Endothelial cell of umbilical vein (primary cell): ENCODE results near the gene SNTA1. TPM values are rescaled to one million over a fixed set of nuclear protein-coding genes. Genes with fewer than 3 reads are reported as not detected.

Source experiments
- BruUV-seq: library from RNA; stranded (reverse); fragments of 400-500 nt; replicated peaks from 2 replicates; lab custom pipeline; 2021; lab: Mats Ljungman, UMichigan
- CTCF ChIA-PET: fragments of 300-600, 350-600 bp; sonication (Branson Sonifier 250); formaldehyde crosslinking; loops from one replicate; lab custom pipeline; 2021; ENCODE audit warnings: antibody characterized with exemption, inconsistent platforms; lab: Charles Lee
- POLR2A ChIA-PET: fragments of 300-600, 350-600 bp; sonication (Branson Sonifier 250); formaldehyde crosslinking; loops from one replicate; lab custom pipeline; 2021; ENCODE audit warnings: antibody characterized with exemption, inconsistent platforms; lab: Charles Lee
- DNase-seq: peaks from one replicate; pipeline ENCODE4 v3.0.0-alpha.2; 2011; ENCODE audit warnings: low read depth, low spot score
- FAIRE-seq: peaks from 2 replicates; lab custom pipeline; 2011; peaks lifted over from hg19 to GRCh38; lab: Jason Lieb, UNC
- H2AFZ ChIP-seq: 2 replicates; pipeline ENCODE4 v1.6.0; 2012; ENCODE audit warnings: low read depth, low read length, control low read depth, inconsistent platforms
- H3K27ac ChIP-seq: 2 replicates; pipeline ENCODE4 v1.5.1; 2011; ENCODE audit warnings: low read depth, mild to moderate bottlenecking, control low read depth, low read length, moderate library complexity; ENCODE audit not compliant: insufficient read depth
- H3K27me3 ChIP-seq, 2 experiments: 2 replicates each; pipeline versions ENCODE4 v1.6.0 to v1.6.1; 2011; ENCODE audit warnings: low read length in 2 of 2, mixed read lengths in 1 of 2; ENCODE audit not compliant: control insufficient read depth in 2 of 2, insufficient read depth in 2 of 2
- H3K36me3 ChIP-seq, 2 experiments: 2 replicates in 1 of 2; 3 replicates in 1 of 2; pipeline ENCODE4 v1.5.1; 2011; ENCODE audit warnings: low read length in 2 of 2, mild to moderate bottlenecking in 1 of 2, moderate library complexity in 1 of 2; ENCODE audit not compliant: control insufficient read depth in 2 of 2, insufficient read depth in 2 of 2; ENCODE audit errors: extremely low read depth in 1 of 2
- H3K4me1 ChIP-seq: 3 replicates; pipeline ENCODE4 v1.5.1; 2011; ENCODE audit warnings: mild to moderate bottlenecking, low read length; ENCODE audit not compliant: control insufficient read depth, insufficient read depth; ENCODE audit errors: extremely low read depth
- H3K4me2 ChIP-seq: 2 replicates; pipeline ENCODE4 v1.6.1; 2011; ENCODE audit warnings: low read length, control low read depth, mixed read lengths; ENCODE audit not compliant: insufficient read depth
- H3K4me3 ChIP-seq, 3 experiments: fragments of 200-600 bp in 1 of 3; sonication (generic), shearing (Covaris generic) in 1 of 3; replicated peaks in 1 of 3; 2 replicates each; pipeline ENCODE4 v1.5.1; 2011 to 2016; ENCODE audit warnings: control low read depth in 3 of 3, low read length in 3 of 3, mild to moderate bottlenecking in 2 of 3, inconsistent platforms in 1 of 3, low read depth in 1 of 3, moderate library complexity in 1 of 3; ENCODE audit not compliant: insufficient read depth in 1 of 3
- H3K79me2 ChIP-seq: 2 replicates; pipeline ENCODE4 v1.6.0; 2012; ENCODE audit warnings: low read length, inconsistent platforms; ENCODE audit not compliant: control insufficient read depth, insufficient read depth
- H3K9ac ChIP-seq: replicated peaks from 2 replicates; pipeline ENCODE3; 2011; ENCODE audit warnings: low read length, control low read depth; ENCODE audit not compliant: insufficient read depth; ENCODE audit errors: extremely low read depth
- H3K9me1 ChIP-seq: replicated peaks from 3 replicates; pipeline ENCODE4 v1.6.0; 2011; ENCODE audit warnings: mild to moderate bottlenecking, low read length; ENCODE audit not compliant: control insufficient read depth, insufficient read depth; ENCODE audit errors: extremely low read depth
- H3K9me3 ChIP-seq: replicated peaks from 2 replicates; pipeline ENCODE4 v1.5.1; 2012; ENCODE audit warnings: low read length, inconsistent platforms; ENCODE audit not compliant: control insufficient read depth, insufficient read depth
- H4K20me1 ChIP-seq: replicated peaks from 2 replicates; pipeline ENCODE3; 2011; ENCODE audit warnings: mild to moderate bottlenecking, low read length; ENCODE audit not compliant: control insufficient read depth, insufficient read depth; ENCODE audit errors: extremely low read depth
- EZH2 ChIP-seq: IDR thresholded peaks from 2 replicates; pipeline ENCODE4 v1.6.1; 2012; ENCODE audit warnings: borderline replicate concordance, low read depth, mild to moderate bottlenecking, moderate library complexity, low read length, inconsistent platforms; ENCODE audit not compliant: severe bottlenecking
- FOS ChIP-seq: IDR thresholded peaks from 2 replicates; pipeline ENCODE4 v1.6.1; 2011; ENCODE audit warnings: mild to moderate bottlenecking, low read length, moderate library complexity, borderline replicate concordance; ENCODE audit not compliant: insufficient read depth
- GATA2 ChIP-seq: IDR thresholded peaks from 2 replicates; pipeline ENCODE4 v1.7.0; 2011; ENCODE audit warnings: low read depth, mild to moderate bottlenecking, moderate library complexity, mixed read lengths, low read length; ENCODE audit not compliant: insufficient read length, insufficient read depth
- JUN ChIP-seq: IDR thresholded peaks from 2 replicates; pipeline ENCODE4 v1.6.1; 2011; ENCODE audit warnings: borderline replicate concordance, low read depth; ENCODE audit not compliant: insufficient read length, insufficient read depth
- MYC ChIP-seq: IDR thresholded peaks from one replicate; pipeline ENCODE4 v1.6.1; 2011; ENCODE audit warnings: mild to moderate bottlenecking, low read depth, low read length
- POLR2A ChIP-seq: IDR thresholded peaks from 2 replicates; pipeline ENCODE4 v1.6.1; 2012; ENCODE audit warnings: low read depth, mild to moderate bottlenecking, control low read depth, low read length
- POLR2AphosphoS5 ChIP-seq: IDR thresholded peaks from 2 replicates; pipeline ENCODE4 v1.6.1; 2012; ENCODE audit warnings: low read depth, mild to moderate bottlenecking, control low read depth, low read length, moderate library complexity; ENCODE audit not compliant: insufficient read depth
- dilution Hi-C: fragments of 300-500 bp; cut with MboI; formaldehyde crosslinking; loops from one replicate; pipeline ENCODE4 v1.15.0; 2019; ENCODE audit warnings: low sequenced_read_pairs; ENCODE audit not compliant: extremely low pct_ligation_motif_present
- intact Hi-C: fragments of 100-400 bp; cut with micrococcal nuclease; formaldehyde crosslinking; loops from one replicate; pipeline ENCODE4 v1.10.0; 2022
- polyA plus RNA-seq, 4 experiments: library from polyadenylated mRNA; depleted of rRNA in 3 of 4; stranded (reverse) in 3 of 4; unstranded in 1 of 4; fragments of >200 nt; gene quantifications; 2 replicates each; pipeline versions ENCODE4 v1.2.1 to v1.2.3, GENCODE V29; 2011 to 2012; ENCODE audit warnings: missing spikeins in 1 of 4
- total RNA-seq: library from RNA; stranded (reverse); gene quantifications from 2 replicates; pipeline ENCODE4 v1.2.3, GENCODE V29; 2021
- TF ChIP-seq, protein P1 (sequence below): IDR thresholded peaks from 2 replicates; pipeline ENCODE4 v1.6.1; 2011; ENCODE audit not compliant: insufficient read depth, insufficient read length
- TF ChIP-seq, protein P2 (sequence below), 2 donors: IDR thresholded peaks; 1 replicate in 1 of 2; 2 replicates in 1 of 2; pipeline ENCODE4 v1.5.1; 2011; ENCODE audit warnings: low read length in 2 of 2, mild to moderate bottlenecking in 2 of 2, moderate library complexity in 2 of 2, control low read depth in 1 of 2, inconsistent platforms in 1 of 2, low read depth in 1 of 2; ENCODE audit not compliant: insufficient read depth in 1 of 2; ENCODE audit errors: extremely low read depth in 1 of 2

SNTA1 gene
- total and polyA plus RNA-seq, 2 donors (not counting 3 experiments of a cell fraction or from before 2014, with no cell fraction given), result 5.2 to 6.0 TPM

DNA sequence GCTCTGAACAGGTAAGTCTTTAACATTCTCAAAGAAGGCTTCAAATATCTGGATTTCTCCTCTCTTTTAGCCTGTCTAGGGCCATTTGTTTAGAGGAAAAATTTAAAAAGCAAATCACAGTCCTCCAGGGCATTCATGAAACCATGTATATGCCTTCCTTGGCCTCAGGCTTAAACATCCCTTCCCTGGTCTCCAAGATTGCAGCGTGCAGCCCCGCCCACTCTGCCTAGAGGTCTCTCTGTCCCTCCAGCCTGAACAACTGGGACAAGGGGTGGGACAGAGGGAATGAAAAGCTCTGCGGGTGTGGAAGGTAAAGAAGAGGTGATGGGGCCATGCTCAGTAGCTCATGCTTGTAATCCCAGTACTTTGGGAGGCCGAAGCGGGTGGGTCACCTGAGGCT, 36.5 kb upstream of the SNTA1 start:
- no TSS peak for BruUV-seq
- H3K9me1 ChIP-seq, result no peaks in the 10 kb centered on the region
- POLR2A ChIA-PET, result no interaction called here
- no peak overlapping the region for H2AFZ ChIP-seq
- H3K9me3 ChIP-seq, result no peaks in the 10 kb centered on the region
- intact Hi-C loops, result no loop called here
- H3K27ac ChIP-seq, result no peak overlapping the region
- no peaks in the 10 kb centered on the region for H3K36me3 ChIP-seq
- TF ChIP-seq GATA2 (no peak), JUN (no peak), POLR2A (no peak)
- TF ChIP-seq, protein P1, sequence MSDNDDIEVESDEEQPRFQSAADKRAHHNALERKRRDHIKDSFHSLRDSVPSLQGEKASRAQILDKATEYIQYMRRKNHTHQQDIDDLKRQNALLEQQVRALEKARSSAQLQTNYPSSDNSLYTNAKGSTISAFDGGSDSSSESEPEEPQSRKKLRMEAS, result no peak
- H4K20me1 ChIP-seq, result no peaks in the 10 kb centered on the region
- no peak overlapping the region for H3K9ac ChIP-seq
- no peak for FAIRE-seq
- no peaks in the 10 kb centered on the region for H3K79me2 ChIP-seq
- CTCF ChIA-PET, result interaction anchor here (0.6 kb wide), 1 partner anchor 47 kb away, joined by 3 read pairs; no protein-coding TSS in a partner anchor
- H3K4me3 ChIP-seq, result no peak overlapping the region
- no peak overlapping the region for H3K4me2 ChIP-seq
- no peaks in the 10 kb centered on the region for H3K4me1 ChIP-seq
- dilution Hi-C loops, result no loop called here
- DNase-seq, result no peak
- H3K27me3 ChIP-seq, result peaks cover 4 to 8% of the 10 kb centered on the region in 2 experiments

DNA sequence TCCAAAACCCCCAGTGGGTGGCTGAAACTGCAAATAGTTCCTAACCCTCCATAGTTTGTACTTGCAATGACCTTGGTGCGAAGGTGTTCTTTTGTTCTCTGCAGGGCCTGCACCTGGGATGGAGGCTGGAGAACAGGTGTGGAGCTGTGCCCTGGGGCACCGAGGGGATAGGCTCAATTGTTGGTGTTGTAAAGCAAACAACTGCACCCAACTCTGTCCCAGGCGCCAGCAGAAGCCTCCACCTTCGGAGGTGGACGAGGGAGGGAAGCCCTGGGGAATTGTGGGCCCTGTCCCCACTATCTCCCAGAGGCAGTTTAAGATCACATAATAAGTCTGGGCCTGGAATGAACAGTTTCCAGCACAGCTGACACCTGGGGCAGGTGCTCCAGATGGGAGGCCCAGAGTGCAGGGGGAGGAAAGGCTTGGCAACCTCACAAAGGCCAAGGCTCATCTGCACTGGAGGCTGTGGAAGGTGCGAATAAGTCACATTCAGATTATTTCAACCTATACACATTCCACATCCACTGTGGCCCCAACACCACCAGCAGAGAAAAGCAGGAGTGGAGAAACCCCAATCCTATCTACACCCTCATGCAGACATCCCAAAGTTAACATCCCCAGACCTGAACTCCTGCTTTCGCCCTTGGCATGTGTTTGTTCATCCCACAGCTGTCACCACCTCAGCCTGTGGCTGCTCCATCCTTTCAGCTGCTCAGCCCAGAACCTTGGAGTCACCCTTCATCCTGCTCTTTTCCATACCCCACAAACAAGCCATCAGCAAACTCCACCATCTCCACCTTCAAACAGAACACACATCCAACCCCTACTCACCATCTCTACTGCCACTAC, 34.0 kb upstream of the SNTA1 start:
- dilution Hi-C loops, result no loop called here

More for the DNA sequence above, 34.0 kb upstream of the SNTA1 start:
- Histone ChIP-seq H3K79me2 (no peaks in the 10 kb centered on the region), H4K20me1 (no peaks in the 10 kb centered on the region), H2AFZ (no peak overlapping the region), H3K9me3 (no peaks in the 10 kb centered on the region), H3K36me3 (no peaks in the 10 kb centered on the region), H3K4me2 (no peak overlapping the region), H3K9ac (no peak overlapping the region), H3K27ac (no peak overlapping the region), H3K4me1 (no peaks in the 10 kb centered on the region), H3K9me1 (no peaks in the 10 kb centered on the region), H3K27me3 (peaks cover 10 to 14% of the 10 kb centered on the region in 2 experiments), H3K4me3 (no peak overlapping the region)
- TF ChIP-seq JUN (no peak), MYC (no peak), FOS (no peak), POLR2A (no peak), POLR2AphosphoS5 (no peak), EZH2 (no peak), GATA2 (no peak)
- TF ChIP-seq, protein P2, sequence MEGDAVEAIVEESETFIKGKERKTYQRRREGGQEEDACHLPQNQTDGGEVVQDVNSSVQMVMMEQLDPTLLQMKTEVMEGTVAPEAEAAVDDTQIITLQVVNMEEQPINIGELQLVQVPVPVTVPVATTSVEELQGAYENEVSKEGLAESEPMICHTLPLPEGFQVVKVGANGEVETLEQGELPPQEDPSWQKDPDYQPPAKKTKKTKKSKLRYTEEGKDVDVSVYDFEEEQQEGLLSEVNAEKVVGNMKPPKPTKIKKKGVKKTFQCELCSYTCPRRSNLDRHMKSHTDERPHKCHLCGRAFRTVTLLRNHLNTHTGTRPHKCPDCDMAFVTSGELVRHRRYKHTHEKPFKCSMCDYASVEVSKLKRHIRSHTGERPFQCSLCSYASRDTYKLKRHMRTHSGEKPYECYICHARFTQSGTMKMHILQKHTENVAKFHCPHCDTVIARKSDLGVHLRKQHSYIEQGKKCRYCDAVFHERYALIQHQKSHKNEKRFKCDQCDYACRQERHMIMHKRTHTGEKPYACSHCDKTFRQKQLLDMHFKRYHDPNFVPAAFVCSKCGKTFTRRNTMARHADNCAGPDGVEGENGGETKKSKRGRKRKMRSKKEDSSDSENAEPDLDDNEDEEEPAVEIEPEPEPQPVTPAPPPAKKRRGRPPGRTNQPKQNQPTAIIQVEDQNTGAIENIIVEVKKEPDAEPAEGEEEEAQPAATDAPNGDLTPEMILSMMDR (IDR thresholded peaks at IDR 0.05; ENCODE audit: extremely low read depth in 1 of 2, insufficient read depth in 1 of 2, low read depth in 1 of 2, low read length in 2 of 2), result no peak
- TF ChIP-seq, protein P1, result no peak
- no TSS peak for BruUV-seq
- ChIA-PET CTCF (no interaction called here), POLR2A (no interaction called here)
- no peak for DNase-seq
- intact Hi-C loops, result no loop called here
- FAIRE-seq, result no peak
